Measurements from ENCODE around the gene OR10C1. TPM values are rescaled to one million over a fixed set of nuclear protein-coding genes. Genes with fewer than 3 reads are reported as not detected.

OR10C1 gene
- total RNA-seq, 1 experiment from 2014 or later, result not detected

- TF ChIP-seq MAX (IDR thresholded peaks at IDR 0.05), result no peak
Measured at GRCh38 chr6:29490552-29490951, 51.4 kb downstream of the OR10C1 start (continued).

Other genes starting within 250 kb of the OR10C1 start
- not detected for gene OR14J1, start 137.6 kb upstream of the OR10C1 start, total RNA-seq (2021; ENCODE audit: unreplicated experiment)
- not detected for gene OR5V1, start 70.4 kb upstream of the OR10C1 start, total RNA-seq (2021; ENCODE audit: unreplicated experiment)
- not detected for gene OR12D3, start 64.0 kb upstream of the OR10C1 start, total RNA-seq (2021; ENCODE audit: unreplicated experiment)
- not detected for gene OR12D2, start 43.7 kb upstream of the OR10C1 start, total RNA-seq (2021; ENCODE audit: unreplicated experiment)
- not detected for gene OR12D1, start 24.4 kb upstream of the OR10C1 start, total RNA-seq (2021; ENCODE audit: unreplicated experiment)
- not detected for gene OR11A1, start 17.8 kb downstream of the OR10C1 start, total RNA-seq (2021; ENCODE audit: unreplicated experiment)
- not detected for gene OR2H1, start 17.8 kb downstream of the OR10C1 start, total RNA-seq (2021; ENCODE audit: unreplicated experiment)
- gene MAS1L, start 48.6 kb downstream of the OR10C1 start, total RNA-seq (2021; ENCODE audit: unreplicated experiment), result not detected
- gene UBD, start 120.4 kb downstream of the OR10C1 start, total RNA-seq (2021; ENCODE audit: unreplicated experiment), result not detected
- not detected for gene OR2H2, start 145.8 kb downstream of the OR10C1 start, total RNA-seq (2021; ENCODE audit: unreplicated experiment)
- 43.4 TPM for gene GABBR1, start 193.9 kb downstream of the OR10C1 start, total RNA-seq (2021; ENCODE audit: unreplicated experiment)
- not detected for gene MOG, start 217.8 kb downstream of the OR10C1 start, total RNA-seq (2021; ENCODE audit: unreplicated experiment)
- not detected for gene ZFP57, start 241.8 kb downstream of the OR10C1 start, total RNA-seq (2021; ENCODE audit: unreplicated experiment)